Measurements from ENCODE around the gene MXD4.
A peak's percentile ranks its signal among the peaks of the same experiment; 100 is the strongest.

The MXD4 gene, protein sequence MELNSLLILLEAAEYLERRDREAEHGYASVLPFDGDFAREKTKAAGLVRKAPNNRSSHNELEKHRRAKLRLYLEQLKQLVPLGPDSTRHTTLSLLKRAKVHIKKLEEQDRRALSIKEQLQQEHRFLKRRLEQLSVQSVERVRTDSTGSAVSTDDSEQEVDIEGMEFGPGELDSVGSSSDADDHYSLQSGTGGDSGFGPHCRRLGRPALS

DNA sequence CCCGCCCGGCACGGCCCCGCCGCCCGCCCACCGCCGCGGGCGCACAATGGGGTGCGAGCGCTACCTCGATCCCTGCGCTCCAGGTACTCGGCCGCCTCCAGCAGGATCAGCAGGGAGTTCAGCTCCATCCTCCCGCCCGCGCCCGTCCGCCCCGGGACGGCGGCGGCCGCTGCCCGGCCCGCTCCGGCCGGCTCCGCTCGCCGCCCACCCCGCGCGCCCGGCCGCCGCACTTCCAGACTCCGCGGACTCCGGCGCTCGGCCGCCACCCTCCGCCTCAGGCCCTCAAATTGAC lies at the start of gene MXD4:
Gene MXD4 (minus strand): TSS at position 257 of the 292 bp plus-strand sequence. CDS start 129 bp downstream, at position 128.
- no peak for DNase-seq

DNA sequence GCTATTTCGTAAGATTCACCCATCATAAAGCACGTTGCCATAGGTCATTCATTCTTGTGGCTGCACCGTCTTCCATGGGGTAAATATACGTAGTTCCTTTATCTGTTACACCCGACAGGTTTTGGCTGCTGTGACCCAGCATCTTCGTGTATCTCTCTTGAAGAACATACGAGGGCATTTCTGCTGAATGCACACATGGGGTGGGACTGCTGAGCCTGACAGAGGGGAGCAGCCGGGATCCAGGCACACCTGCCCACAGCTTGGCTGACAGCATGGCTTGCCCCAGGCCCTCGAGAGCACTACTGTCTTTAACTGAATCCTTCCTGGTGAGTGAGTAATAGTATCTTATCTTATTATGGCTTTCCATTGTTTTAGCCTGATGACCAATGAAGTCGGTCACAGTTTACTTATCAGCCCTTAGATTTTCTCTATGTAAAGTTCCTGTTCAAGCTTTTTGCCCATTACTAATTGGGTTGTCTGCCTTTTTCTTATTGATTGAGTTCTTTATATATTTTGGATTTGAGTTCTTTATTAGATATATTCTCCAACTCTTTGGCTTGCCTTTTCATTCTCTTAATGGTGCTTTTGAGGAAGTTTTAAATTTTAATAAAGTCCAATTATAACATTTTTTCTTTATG lies 45.0 kb upstream of the MXD4 start:
- no peak for DNase-seq

GRCh38 chr4:2305766-2306501 lies 44.0 kb upstream of the MXD4 start:
- DNase-seq: peak; percentile 19 to 25 (median 22)

GRCh38 chr4:2304877-2305561 lies 43.1 kb upstream of the MXD4 start:
- no peak for DNase-seq

DNA sequence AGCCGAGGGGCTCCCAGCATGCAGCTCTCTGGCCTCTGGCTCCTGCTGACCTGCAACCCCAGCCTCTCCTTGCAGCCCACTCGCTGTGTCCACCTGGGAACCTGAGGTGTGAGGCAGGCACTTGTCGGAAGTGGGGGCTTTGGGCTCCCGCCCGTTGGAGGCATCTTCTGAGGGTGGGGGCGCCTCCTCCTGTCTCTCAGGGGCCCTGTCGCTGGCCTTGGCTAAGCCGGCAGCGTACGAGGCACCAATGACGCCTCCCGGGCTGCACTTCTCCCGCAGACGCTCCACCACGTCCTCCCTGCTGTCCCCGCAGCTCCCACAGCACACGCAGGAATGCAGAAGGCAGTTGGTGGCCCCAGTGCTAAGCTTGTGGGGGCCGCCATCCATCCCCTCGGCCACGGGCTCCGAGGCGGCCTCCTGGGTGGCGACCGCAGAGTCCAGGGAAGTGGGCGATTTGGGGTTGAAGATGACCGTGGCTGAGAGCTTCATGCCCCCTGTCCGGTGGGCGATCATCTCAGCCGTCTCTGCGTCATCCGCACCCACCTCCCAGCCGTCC lies 42.5 kb upstream of the MXD4 start:
- no peak for DNase-seq

DNA sequence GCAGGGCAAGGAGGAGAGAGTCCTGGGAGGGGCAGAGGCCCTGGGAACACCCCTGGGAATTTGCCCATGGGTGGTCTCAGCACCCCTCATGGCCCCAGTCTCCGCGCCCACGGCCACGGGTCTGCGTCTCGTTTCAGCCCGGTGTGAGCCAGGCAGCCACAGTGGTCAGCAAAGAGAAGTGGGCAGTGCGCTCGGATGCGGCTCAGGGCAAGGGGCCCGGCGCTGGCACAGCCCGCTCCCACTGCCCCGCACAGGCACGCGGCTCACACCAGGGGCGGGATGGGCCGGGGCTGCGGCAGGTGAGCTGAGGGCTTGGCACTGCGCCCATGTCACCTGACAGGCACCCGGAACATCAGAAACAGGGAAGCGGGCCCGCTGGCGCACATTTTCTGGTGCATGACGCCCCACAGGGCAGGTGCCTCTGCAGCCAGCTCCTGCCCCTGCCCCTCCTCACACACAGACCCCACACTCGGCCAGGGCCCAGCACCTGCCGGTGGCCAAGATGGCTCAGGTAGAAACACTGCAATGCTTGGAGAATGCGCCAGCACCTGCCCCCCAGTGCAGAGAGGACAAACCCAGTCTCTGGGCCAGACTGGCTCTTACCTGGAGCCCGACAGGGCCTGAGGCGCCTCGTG lies 41.9 kb upstream of the MXD4 start:
- no peak for DNase-seq

GRCh38 chr4:2303121-2303685 lies 41.3 kb upstream of the MXD4 start:
- no peak for DNase-seq

- DNase-seq: no peak
These were observed 40.6 kb upstream of the MXD4 start for GRCh38 chr4:2302387-2303119.

DNA sequence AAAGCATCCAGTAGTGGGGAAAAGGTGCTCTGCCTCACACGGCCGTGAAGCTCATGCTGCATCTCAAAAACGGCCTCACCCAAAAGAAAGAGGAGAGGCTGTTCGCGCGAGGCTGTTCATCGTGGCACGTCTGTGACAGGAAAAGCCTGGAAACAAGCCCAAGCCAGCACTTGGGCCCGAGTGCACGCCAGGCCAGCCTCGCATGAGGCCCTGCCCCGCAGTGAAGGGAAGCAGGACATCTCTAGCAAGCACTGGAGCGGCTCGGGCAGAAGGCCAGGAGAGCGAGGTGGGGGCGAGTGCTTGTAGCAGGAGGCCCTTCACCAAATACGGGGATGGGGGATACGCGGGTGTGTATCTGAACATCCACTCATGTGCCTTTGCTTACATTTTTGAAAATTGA lies 39.9 kb upstream of the MXD4 start:
- DNase-seq: no peak

- no peak for DNase-seq
These were observed 39.3 kb upstream of the MXD4 start for GRCh38 chr4:2301225-2301642.

- no peak for DNase-seq
These were observed 38.7 kb upstream of the MXD4 start for GRCh38 chr4:2300431-2301224.

DNA sequence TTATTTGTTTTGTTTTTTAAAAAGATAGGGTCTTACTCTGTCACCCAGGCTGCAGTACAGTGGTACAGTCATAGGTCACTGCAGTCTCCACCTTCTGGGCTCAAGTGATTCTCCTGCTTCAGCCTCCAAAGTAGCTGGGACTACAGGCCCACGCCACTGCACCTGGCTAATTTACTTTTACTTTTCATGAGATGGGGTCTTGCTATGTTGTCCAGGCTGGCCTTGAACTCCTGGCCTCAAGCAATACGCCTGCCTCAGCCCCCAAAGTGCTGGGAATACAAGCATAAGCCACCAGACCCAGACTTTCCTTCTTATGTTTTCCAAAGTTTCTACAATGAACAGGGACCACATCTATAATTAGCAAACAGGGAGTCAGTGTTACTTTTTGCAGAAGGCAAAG lies 37.9 kb upstream of the MXD4 start:
- no peak for DNase-seq

DNA sequence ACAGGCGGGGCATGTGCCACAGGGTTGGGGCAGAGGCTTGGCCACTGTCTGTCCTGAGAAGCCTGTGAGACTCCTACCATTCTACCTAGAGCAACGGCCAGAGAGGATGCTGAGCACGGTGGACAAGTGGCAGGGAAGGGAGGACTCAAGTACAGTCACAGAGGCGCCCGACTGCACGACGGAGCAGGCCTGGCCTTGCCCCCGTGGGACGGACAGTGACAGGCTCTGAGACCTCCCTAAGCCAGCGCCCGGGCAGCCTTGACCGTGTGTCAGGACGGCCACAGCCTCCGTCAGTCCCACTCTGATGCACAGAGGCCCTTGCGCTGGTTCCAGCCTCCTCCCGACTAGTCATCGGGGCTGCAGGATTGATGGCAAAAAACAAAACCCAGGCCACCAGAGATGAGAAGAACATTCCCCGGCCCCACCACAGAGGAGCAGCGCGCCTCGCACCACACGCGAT lies 36.7 kb upstream of the MXD4 start:
- DNase-seq: no peak

DNA sequence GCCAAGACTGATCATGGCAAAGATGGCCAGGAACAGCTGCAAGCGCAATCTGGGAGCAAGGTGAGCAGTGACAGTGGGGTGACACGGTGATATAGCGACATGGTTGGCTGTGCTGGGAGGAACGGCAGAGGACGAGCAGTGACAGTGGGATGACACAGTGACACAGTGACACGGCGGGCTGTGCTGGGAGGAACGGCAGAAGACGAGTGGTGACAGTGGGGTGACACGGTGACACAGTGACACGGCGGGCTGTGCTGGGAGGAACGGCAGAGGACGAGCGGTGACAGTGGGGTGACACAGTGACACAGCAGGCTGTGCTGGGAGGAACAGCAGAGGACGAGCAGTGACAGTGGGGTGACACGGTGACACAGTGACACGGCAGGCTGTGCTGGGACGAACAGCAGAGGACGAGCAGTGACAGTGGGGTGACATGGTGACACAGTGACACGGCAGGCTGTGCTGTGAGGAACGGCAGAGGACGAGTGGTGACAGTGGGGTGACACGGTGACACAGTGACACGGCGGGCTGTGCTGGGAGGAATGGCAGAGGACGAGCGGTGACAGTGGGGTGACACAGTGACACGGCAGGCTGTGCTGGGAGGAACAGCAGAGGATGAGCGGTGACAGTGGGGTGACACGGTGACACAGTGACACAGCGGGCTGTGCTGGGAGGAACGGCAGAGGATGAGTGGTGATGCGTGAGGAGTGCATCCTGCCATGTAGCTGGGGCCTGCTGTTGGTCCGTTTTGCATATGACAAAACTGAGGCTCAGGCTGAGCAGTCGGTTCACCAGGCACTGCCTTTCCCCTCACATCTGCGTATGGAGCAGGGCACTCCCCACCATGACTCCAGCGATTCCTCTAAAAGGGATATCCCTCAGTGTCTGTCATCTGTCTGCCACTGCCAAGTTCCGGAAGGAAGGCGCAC lies 36.0 kb upstream of the MXD4 start:
- no peak for DNase-seq

DNA sequence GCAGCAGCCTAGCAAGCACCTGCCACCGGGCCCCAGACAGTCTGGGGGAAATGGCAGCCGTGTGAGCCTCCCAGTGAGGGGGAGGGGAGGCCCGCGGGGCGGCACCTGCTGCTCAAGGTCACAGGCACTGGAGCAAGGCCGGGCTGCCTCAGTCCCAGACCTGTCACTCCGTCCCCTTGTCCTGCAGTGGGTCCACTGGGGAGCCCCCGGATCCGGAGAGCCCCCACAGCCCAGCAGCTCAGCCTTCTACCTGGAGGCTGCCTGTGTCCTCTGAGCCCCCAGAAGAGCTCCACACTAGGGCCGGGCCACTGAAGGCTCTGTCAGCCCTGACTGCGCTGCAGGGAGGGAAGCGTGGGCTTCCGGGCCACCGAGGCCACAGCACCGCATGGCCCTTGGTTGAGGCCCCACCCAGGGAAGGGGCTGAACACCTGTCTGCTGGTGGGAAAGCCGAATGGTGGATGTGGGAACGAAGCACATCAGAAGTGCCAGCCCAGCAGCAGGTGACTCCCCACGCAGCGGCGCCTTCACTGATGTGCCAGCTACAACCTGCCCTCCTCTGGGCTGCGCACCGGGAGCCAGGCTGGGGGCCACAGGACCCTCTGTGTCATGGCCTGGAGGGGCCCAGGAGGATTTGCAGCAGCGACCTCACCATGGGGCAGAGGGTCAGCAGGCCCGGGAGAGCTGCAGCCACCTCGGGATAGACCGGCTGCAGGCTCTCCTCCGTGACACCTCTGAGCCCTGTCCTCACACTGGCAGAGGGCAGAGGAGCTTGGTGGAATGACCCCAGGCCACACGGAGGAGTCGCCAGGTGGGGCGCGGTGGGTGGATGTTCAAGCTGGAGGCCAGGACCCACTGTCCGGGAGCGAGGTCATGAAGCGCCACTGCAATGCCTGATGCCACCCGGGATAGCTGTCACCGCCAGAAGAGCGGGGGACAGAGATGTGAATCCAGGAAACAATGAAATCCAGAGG lies 35.0 kb upstream of the MXD4 start:
- no peak for DNase-seq

- no peak for DNase-seq
These were observed 34.1 kb upstream of the MXD4 start for GRCh38 chr4:2295900-2296442.

- DNase-seq: no peak
These were observed 33.6 kb upstream of the MXD4 start for GRCh38 chr4:2295500-2295899.

GRCh38 chr4:2292646-2293108 lies 30.8 kb upstream of the MXD4 start:
- DNase-seq: no peak

Measured in suppressor macrophage treated with lipopolysaccharide for 1 hour (primary cell).